Measurements from ENCODE around the gene SCYGR3. TPM values are rescaled to one million over a fixed set of nuclear protein-coding genes. Genes with fewer than 3 reads are reported as not detected.

Gene SCYGR3
- total and polyA plus RNA-seq, 7 donors: not detected

- WGBS, 2 donors: 66 to 69% methylated on average over 1 of the region's 1 CpG
- H3K4me3 ChIP-seq: no peak overlapping the region
- H3K9me3 ChIP-seq: peaks cover 0 to 2% (median 0%) of the 10 kb centered on the region in 4 donors
- no peaks in the 10 kb centered on the region for H3K4me1 ChIP-seq
- DNase-seq: no peak
- H3K27me3 ChIP-seq: no peaks in the 10 kb centered on the region
- intact Hi-C loops (cut with DNase I): no loop called here
- H3K27ac ChIP-seq: no peak overlapping the region
- H3K36me3 ChIP-seq: no peaks in the 10 kb centered on the region
- no peak for TF ChIP-seq POLR2AphosphoS5 (IDR thresholded peaks at IDR 0.05)
- TF ChIP-seq EP300 (IDR thresholded peaks at IDR 0.05): no peak
- no peak for TF ChIP-seq POLR2A (IDR thresholded peaks at IDR 0.05)
- no peak for TF ChIP-seq CTCF (IDR thresholded peaks at IDR 0.05)
Observed at GRCh38 chr2:227592694-227593387, 21.8 kb downstream of the SCYGR3 start.

- peaks cover 0 to 5% (median 2%) of the 10 kb centered on the region in 4 donors for H3K9me3 ChIP-seq
- DNase-seq: no peak
- intact Hi-C loops (cut with DNase I): no loop called here
Observed at GRCh38 chr2:227582369-227582768, 32.3 kb downstream of the SCYGR3 start.

GRCh38 chr2:227579791-227580190, 34.8 kb downstream of the SCYGR3 start:
- TF ChIP-seq POLR2AphosphoS5 (IDR thresholded peaks at IDR 0.05) (no peak), EP300 (IDR thresholded peaks at IDR 0.05) (no peak), CTCF (IDR thresholded peaks at IDR 0.05) (no peak), POLR2A (IDR thresholded peaks at IDR 0.05) (no peak)
- 63 to 91% methylated on average over 1 of the region's 1 CpG for WGBS, 2 donors
- no peak for DNase-seq
- H3K4me1 ChIP-seq: no peaks in the 10 kb centered on the region
- intact Hi-C loops (cut with DNase I): no loop called here
- peaks cover 0 to 5% (median 2%) of the 10 kb centered on the region in 4 donors for H3K9me3 ChIP-seq
- H3K4me3 ChIP-seq: no peak overlapping the region
- H3K27me3 ChIP-seq: no peaks in the 10 kb centered on the region
- H3K27ac ChIP-seq: no peak overlapping the region
- no peaks in the 10 kb centered on the region for H3K36me3 ChIP-seq

More at GRCh38 chr2:227582369-227582768, 32.3 kb downstream of the SCYGR3 start:
- Histone ChIP-seq H3K27me3 (no peaks in the 10 kb centered on the region), H3K4me3 (no peak overlapping the region), H3K4me1 (no peaks in the 10 kb centered on the region), H3K27ac (no peak overlapping the region), H3K36me3 (no peaks in the 10 kb centered on the region)
- TF ChIP-seq EP300 (IDR thresholded peaks at IDR 0.05) (no peak), POLR2A (IDR thresholded peaks at IDR 0.05) (no peak), POLR2AphosphoS5 (IDR thresholded peaks at IDR 0.05) (no peak), CTCF (IDR thresholded peaks at IDR 0.05) (no peak)

GRCh38 chr2:227578642-227579041, 36.0 kb downstream of the SCYGR3 start:
- no peak overlapping the region for H3K4me3 ChIP-seq
- TF ChIP-seq POLR2A (IDR thresholded peaks at IDR 0.05) (no peak), POLR2AphosphoS5 (IDR thresholded peaks at IDR 0.05) (no peak), EP300 (IDR thresholded peaks at IDR 0.05) (no peak), CTCF (IDR thresholded peaks at IDR 0.05) (no peak)
- no peaks in the 10 kb centered on the region for H3K4me1 ChIP-seq
- no peaks in the 10 kb centered on the region for H3K27me3 ChIP-seq
- intact Hi-C loops (cut with DNase I): no loop called here
- no peaks in the 10 kb centered on the region for H3K36me3 ChIP-seq
- H3K9me3 ChIP-seq: peaks cover 0 to 5% (median 2%) of the 10 kb centered on the region in 4 donors
- 71 to 87% methylated on average over 2 of the region's 2 CpGs for WGBS, 2 donors
- H3K27ac ChIP-seq: no peak overlapping the region
- DNase-seq: no peak

- intact Hi-C loops (cut with DNase I): no loop called here
- no peak for DNase-seq
- Histone ChIP-seq H3K9me3 (peaks cover 0 to 4% (median 0%) of the 10 kb centered on the region in 4 donors), H3K27ac (no peak overlapping the region), H3K36me3 (no peaks in the 10 kb centered on the region), H3K4me1 (no peaks in the 10 kb centered on the region), H3K27me3 (no peaks in the 10 kb centered on the region), H3K4me3 (no peak overlapping the region)
- 11 to 54% methylated on average over 2 of the region's 2 CpGs for WGBS, 2 donors
- TF ChIP-seq CTCF (IDR thresholded peaks at IDR 0.05): no peak
- no peak for TF ChIP-seq EP300 (IDR thresholded peaks at IDR 0.05)
Observed at GRCh38 chr2:227577555-227577954, 37.1 kb downstream of the SCYGR3 start.

Data from sigmoid colon (tissue), 7 donors.